ENCODE results near the gene PTTG1IP.
"Not testable (repeated sequence)": the region's sequence is repeated elsewhere in the genome, so short reads cannot be mapped to it uniquely, and the experiment has no call there.

PTTG1IP gene

GRCh38 chr21:44835647-44835973 is 37.9 kb downstream of the PTTG1IP start:
- no peak for DNase-seq (ENCODE audit: extremely low read depth, low read depth)
- TF ChIP-seq, protein P1, sequence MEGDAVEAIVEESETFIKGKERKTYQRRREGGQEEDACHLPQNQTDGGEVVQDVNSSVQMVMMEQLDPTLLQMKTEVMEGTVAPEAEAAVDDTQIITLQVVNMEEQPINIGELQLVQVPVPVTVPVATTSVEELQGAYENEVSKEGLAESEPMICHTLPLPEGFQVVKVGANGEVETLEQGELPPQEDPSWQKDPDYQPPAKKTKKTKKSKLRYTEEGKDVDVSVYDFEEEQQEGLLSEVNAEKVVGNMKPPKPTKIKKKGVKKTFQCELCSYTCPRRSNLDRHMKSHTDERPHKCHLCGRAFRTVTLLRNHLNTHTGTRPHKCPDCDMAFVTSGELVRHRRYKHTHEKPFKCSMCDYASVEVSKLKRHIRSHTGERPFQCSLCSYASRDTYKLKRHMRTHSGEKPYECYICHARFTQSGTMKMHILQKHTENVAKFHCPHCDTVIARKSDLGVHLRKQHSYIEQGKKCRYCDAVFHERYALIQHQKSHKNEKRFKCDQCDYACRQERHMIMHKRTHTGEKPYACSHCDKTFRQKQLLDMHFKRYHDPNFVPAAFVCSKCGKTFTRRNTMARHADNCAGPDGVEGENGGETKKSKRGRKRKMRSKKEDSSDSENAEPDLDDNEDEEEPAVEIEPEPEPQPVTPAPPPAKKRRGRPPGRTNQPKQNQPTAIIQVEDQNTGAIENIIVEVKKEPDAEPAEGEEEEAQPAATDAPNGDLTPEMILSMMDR (IDR thresholded peaks at IDR 0.05; ENCODE audit: low read depth, low read length, missing control alignments): no peak
- H3K4me3 ChIP-seq (replicated peaks; ENCODE audit: low read depth, low read length): no peak overlapping the region

DNA sequence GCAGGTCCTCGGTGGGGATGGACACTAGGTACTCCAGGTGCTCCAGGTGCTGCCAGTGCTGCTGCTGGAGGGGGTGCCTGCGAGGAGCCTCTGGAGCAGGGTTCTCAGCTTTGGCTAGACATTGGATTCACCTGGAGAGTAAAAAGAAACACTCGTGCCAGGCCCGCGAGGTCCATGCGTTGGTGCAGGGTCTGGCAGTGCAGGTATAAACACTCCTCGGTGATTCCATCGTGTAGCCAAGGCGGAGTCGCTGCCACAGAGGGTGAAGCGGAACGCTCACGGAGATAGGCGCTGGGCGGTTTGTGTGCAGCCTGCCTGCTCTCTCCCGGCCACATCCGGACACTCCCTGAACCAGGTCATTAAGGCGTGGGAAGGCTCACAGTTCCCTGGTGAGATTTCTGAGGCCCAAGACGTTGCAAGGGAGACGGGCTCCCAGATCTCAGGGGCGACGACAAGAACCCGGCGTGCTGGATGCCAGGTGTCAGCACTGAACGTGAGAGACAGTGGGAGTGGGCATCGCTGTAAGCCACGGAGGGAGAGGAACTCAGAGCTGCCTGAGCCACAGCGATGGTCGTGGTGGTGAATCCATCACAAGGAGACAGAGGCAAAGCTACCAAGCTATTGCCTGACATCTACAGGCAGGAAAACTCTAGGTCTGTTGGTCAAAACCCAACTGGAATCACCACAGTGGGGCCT is 38.4 kb downstream of the PTTG1IP start:
- TF ChIP-seq, protein P1 (IDR thresholded peaks at IDR 0.05; ENCODE audit: low read depth, low read length, missing control alignments): no peak
- DNase-seq (ENCODE audit: extremely low read depth, low read depth): no peak
- no peak overlapping the region for H3K4me3 ChIP-seq (replicated peaks; ENCODE audit: low read depth, low read length)

DNA sequence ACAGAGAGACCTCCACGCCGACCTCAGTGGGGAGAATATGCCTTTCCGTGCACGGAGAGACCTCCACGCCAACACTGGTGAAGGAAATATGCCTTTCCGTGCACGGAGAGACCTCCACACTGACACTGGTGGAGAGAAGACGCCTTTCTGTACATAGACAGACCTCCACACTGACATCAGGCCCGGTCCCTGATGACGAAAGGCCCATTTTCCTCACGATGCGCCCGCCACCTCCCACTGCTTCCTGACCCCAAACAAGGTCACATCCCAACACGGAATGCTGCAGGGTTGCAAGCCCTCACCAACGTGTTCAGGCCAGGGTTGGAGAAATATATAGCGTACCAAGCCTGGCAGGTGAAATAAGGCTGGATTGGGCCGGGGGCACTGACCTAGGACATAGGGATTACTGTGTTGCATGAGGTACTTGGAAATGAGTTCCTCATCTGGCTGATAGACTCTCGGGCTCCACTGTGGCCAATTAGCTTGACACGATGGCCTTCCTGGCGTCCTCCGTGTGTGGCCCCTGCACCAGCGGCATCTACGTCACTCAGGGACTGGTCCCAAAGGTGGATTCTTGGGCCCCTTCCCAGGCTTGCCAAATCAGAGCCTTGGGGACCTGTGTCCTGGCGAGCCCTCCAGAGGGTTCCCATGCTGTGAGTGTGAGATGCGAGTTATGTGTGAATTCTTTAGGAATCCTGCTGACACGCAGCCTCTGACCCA is 39.1 kb downstream of the PTTG1IP start:
- no peak for DNase-seq (ENCODE audit: extremely low read depth, low read depth)
- no peak overlapping the region for H3K4me3 ChIP-seq (replicated peaks; ENCODE audit: low read depth, low read length)
- TF ChIP-seq, protein P1 (IDR thresholded peaks at IDR 0.05; ENCODE audit: low read depth, low read length, missing control alignments): no peak

DNA sequence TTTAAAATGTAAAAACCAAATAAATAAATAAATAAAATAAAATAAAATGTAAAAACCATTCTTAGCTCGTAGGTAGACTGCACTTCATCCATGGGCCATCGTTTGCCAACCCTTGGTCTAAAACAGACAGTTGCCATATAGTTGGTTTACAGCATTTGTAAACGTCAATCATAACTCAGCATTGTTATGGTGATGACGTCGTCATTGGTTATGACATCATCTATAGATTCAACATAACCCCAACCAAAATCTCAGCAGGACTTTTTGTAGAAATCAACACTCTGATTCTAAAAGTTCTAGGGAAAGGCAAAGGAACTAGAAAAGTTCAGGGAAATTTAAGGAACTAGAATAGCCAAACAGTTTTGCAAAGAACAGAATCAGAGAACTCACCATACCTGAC is 39.8 kb downstream of the PTTG1IP start:
- H3K4me3 ChIP-seq (replicated peaks; ENCODE audit: low read depth, low read length): no peak overlapping the region
- TF ChIP-seq, protein P1 (IDR thresholded peaks at IDR 0.05; ENCODE audit: low read depth, low read length, missing control alignments): no peak
- DNase-seq (ENCODE audit: extremely low read depth, low read depth): no peak

GRCh38 chr21:44832516-44833255 is 40.8 kb downstream of the PTTG1IP start:
- H3K4me3 ChIP-seq (replicated peaks; ENCODE audit: low read depth, low read length); DNase-seq (ENCODE audit: extremely low read depth, low read depth): not testable (repeated sequence)

- no peak overlapping the region for H3K4me3 ChIP-seq (replicated peaks; ENCODE audit: low read depth, low read length)
- no peak for DNase-seq (ENCODE audit: extremely low read depth, low read depth)
- TF ChIP-seq, protein P1 (IDR thresholded peaks at IDR 0.05; ENCODE audit: low read depth, low read length, missing control alignments): no peak
Observed at GRCh38 chr21:44831227-44831860, 42.1 kb downstream of the PTTG1IP start.
